Endothelial cell of umbilical vein (primary cell): ENCODE data around the gene NGRN. TPM values are rescaled to one million over a fixed set of nuclear protein-coding genes. Genes with fewer than 3 reads are reported as not detected.
A peak's percentile ranks its signal among the peaks of the same experiment; 100 is the strongest.
"Not testable (repeated sequence)": the region's sequence is repeated elsewhere in the genome, so short reads cannot be mapped to it uniquely, and the experiment has no call there.

ENCODE experiments used
- BruUV-seq: library from RNA; stranded (reverse); fragments of 400-500 nt; replicated peaks from 2 replicates; lab custom pipeline; 2021; lab: Mats Ljungman, UMichigan
- CTCF ChIA-PET: fragments of 300-600, 350-600 bp; sonication (Branson Sonifier 250); formaldehyde crosslinking; loops from one replicate; lab custom pipeline; 2021; ENCODE audit warnings: antibody characterized with exemption, inconsistent platforms; lab: Charles Lee
- POLR2A ChIA-PET: fragments of 300-600, 350-600 bp; sonication (Branson Sonifier 250); formaldehyde crosslinking; loops from one replicate; lab custom pipeline; 2021; ENCODE audit warnings: antibody characterized with exemption, inconsistent platforms; lab: Charles Lee
- DNase-seq: peaks from one replicate; pipeline ENCODE4 v3.0.0-alpha.2; 2011; ENCODE audit warnings: low read depth, low spot score
- FAIRE-seq: peaks from 2 replicates; lab custom pipeline; 2011; peaks lifted over from hg19 to GRCh38; lab: Jason Lieb, UNC
- H2AFZ ChIP-seq: 2 replicates; pipeline ENCODE4 v1.6.0; 2012; ENCODE audit warnings: low read depth, low read length, control low read depth, inconsistent platforms
- H3K27ac ChIP-seq: 2 replicates; pipeline ENCODE4 v1.5.1; 2011; ENCODE audit warnings: low read depth, mild to moderate bottlenecking, control low read depth, low read length, moderate library complexity; ENCODE audit not compliant: insufficient read depth
- H3K27me3 ChIP-seq, 2 experiments: 2 replicates each; pipeline versions ENCODE4 v1.6.0 to v1.6.1; 2011; ENCODE audit warnings: low read length in 2 of 2, mixed read lengths in 1 of 2; ENCODE audit not compliant: control insufficient read depth in 2 of 2, insufficient read depth in 2 of 2
- H3K36me3 ChIP-seq, 2 experiments: 2 replicates in 1 of 2; 3 replicates in 1 of 2; pipeline ENCODE4 v1.5.1; 2011; ENCODE audit warnings: low read length in 2 of 2, mild to moderate bottlenecking in 1 of 2, moderate library complexity in 1 of 2; ENCODE audit not compliant: control insufficient read depth in 2 of 2, insufficient read depth in 2 of 2; ENCODE audit errors: extremely low read depth in 1 of 2
- H3K4me1 ChIP-seq: 3 replicates; pipeline ENCODE4 v1.5.1; 2011; ENCODE audit warnings: mild to moderate bottlenecking, low read length; ENCODE audit not compliant: control insufficient read depth, insufficient read depth; ENCODE audit errors: extremely low read depth
- H3K4me2 ChIP-seq: 2 replicates; pipeline ENCODE4 v1.6.1; 2011; ENCODE audit warnings: low read length, control low read depth, mixed read lengths; ENCODE audit not compliant: insufficient read depth
- H3K4me3 ChIP-seq, 3 experiments: fragments of 200-600 bp in 1 of 3; sonication (generic), shearing (Covaris generic) in 1 of 3; replicated peaks in 1 of 3; 2 replicates each; pipeline ENCODE4 v1.5.1; 2011 to 2016; ENCODE audit warnings: control low read depth in 3 of 3, low read length in 3 of 3, mild to moderate bottlenecking in 2 of 3, inconsistent platforms in 1 of 3, low read depth in 1 of 3, moderate library complexity in 1 of 3; ENCODE audit not compliant: insufficient read depth in 1 of 3
- H3K79me2 ChIP-seq: 2 replicates; pipeline ENCODE4 v1.6.0; 2012; ENCODE audit warnings: low read length, inconsistent platforms; ENCODE audit not compliant: control insufficient read depth, insufficient read depth
- H3K9ac ChIP-seq: replicated peaks from 2 replicates; pipeline ENCODE3; 2011; ENCODE audit warnings: low read length, control low read depth; ENCODE audit not compliant: insufficient read depth; ENCODE audit errors: extremely low read depth
- H3K9me1 ChIP-seq: replicated peaks from 3 replicates; pipeline ENCODE4 v1.6.0; 2011; ENCODE audit warnings: mild to moderate bottlenecking, low read length; ENCODE audit not compliant: control insufficient read depth, insufficient read depth; ENCODE audit errors: extremely low read depth
- H3K9me3 ChIP-seq: replicated peaks from 2 replicates; pipeline ENCODE4 v1.5.1; 2012; ENCODE audit warnings: low read length, inconsistent platforms; ENCODE audit not compliant: control insufficient read depth, insufficient read depth
- H4K20me1 ChIP-seq: replicated peaks from 2 replicates; pipeline ENCODE3; 2011; ENCODE audit warnings: mild to moderate bottlenecking, low read length; ENCODE audit not compliant: control insufficient read depth, insufficient read depth; ENCODE audit errors: extremely low read depth
- EZH2 ChIP-seq: IDR thresholded peaks from 2 replicates; pipeline ENCODE4 v1.6.1; 2012; ENCODE audit warnings: borderline replicate concordance, low read depth, mild to moderate bottlenecking, moderate library complexity, low read length, inconsistent platforms; ENCODE audit not compliant: severe bottlenecking
- FOS ChIP-seq: IDR thresholded peaks from 2 replicates; pipeline ENCODE4 v1.6.1; 2011; ENCODE audit warnings: mild to moderate bottlenecking, low read length, moderate library complexity, borderline replicate concordance; ENCODE audit not compliant: insufficient read depth
- GATA2 ChIP-seq: IDR thresholded peaks from 2 replicates; pipeline ENCODE4 v1.7.0; 2011; ENCODE audit warnings: low read depth, mild to moderate bottlenecking, moderate library complexity, mixed read lengths, low read length; ENCODE audit not compliant: insufficient read length, insufficient read depth
- JUN ChIP-seq: IDR thresholded peaks from 2 replicates; pipeline ENCODE4 v1.6.1; 2011; ENCODE audit warnings: borderline replicate concordance, low read depth; ENCODE audit not compliant: insufficient read length, insufficient read depth
- MYC ChIP-seq: IDR thresholded peaks from one replicate; pipeline ENCODE4 v1.6.1; 2011; ENCODE audit warnings: mild to moderate bottlenecking, low read depth, low read length
- POLR2A ChIP-seq: IDR thresholded peaks from 2 replicates; pipeline ENCODE4 v1.6.1; 2012; ENCODE audit warnings: low read depth, mild to moderate bottlenecking, control low read depth, low read length
- POLR2AphosphoS5 ChIP-seq: IDR thresholded peaks from 2 replicates; pipeline ENCODE4 v1.6.1; 2012; ENCODE audit warnings: low read depth, mild to moderate bottlenecking, control low read depth, low read length, moderate library complexity; ENCODE audit not compliant: insufficient read depth
- dilution Hi-C: fragments of 300-500 bp; cut with MboI; formaldehyde crosslinking; loops from one replicate; pipeline ENCODE4 v1.15.0; 2019; ENCODE audit warnings: low sequenced_read_pairs; ENCODE audit not compliant: extremely low pct_ligation_motif_present
- intact Hi-C: fragments of 100-400 bp; cut with micrococcal nuclease; formaldehyde crosslinking; loops from one replicate; pipeline ENCODE4 v1.10.0; 2022
- polyA plus RNA-seq, 4 experiments: library from polyadenylated mRNA; depleted of rRNA in 3 of 4; stranded (reverse) in 3 of 4; unstranded in 1 of 4; fragments of >200 nt; gene quantifications; 2 replicates each; pipeline versions ENCODE4 v1.2.1 to v1.2.3, GENCODE V29; 2011 to 2012; ENCODE audit warnings: missing spikeins in 1 of 4
- total RNA-seq: library from RNA; stranded (reverse); gene quantifications from 2 replicates; pipeline ENCODE4 v1.2.3, GENCODE V29; 2021
- TF ChIP-seq, protein P1 (sequence below), 2 donors: IDR thresholded peaks; 1 replicate in 1 of 2; 2 replicates in 1 of 2; pipeline ENCODE4 v1.5.1; 2011; ENCODE audit warnings: low read length in 2 of 2, mild to moderate bottlenecking in 2 of 2, moderate library complexity in 2 of 2, control low read depth in 1 of 2, inconsistent platforms in 1 of 2, low read depth in 1 of 2; ENCODE audit not compliant: insufficient read depth in 1 of 2; ENCODE audit errors: extremely low read depth in 1 of 2
- TF ChIP-seq, protein P2 (sequence below): IDR thresholded peaks from 2 replicates; pipeline ENCODE4 v1.6.1; 2011; ENCODE audit not compliant: insufficient read depth, insufficient read length

Gene NGRN
- total and polyA plus RNA-seq, 2 donors (not counting 3 experiments of a cell fraction or from before 2014, with no cell fraction given): 28.9 to 56.5 TPM

DNA sequence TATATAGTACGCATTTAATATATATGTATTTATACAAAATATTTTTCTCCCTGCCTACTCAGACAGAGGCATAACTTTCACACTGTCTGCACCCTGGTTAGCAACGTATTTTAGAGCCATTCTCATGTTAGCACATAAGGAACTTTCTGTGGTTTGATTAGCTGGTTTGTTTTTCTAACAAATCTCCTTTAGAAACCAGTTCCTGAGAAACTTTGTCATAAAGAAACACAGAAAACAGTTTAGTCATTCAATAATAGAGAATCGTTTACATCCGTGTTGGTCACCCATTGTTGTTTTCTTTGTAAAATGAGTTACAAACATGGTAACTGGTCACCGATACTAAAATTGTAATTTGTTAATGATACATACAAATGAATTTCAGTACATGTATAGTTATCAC is 5.9 kb upstream of the NGRN start:
- Histone ChIP-seq H3K9me3 (no peaks in the 10 kb centered on the region), H3K27ac (peak overlapping the region; percentile 68), H2AFZ (no peak overlapping the region), H3K4me1 (peaks cover 42% of the 10 kb centered on the region), H3K9ac (peak overlapping the region; percentile 19), H3K27me3 (no peaks in the 10 kb centered on the region), H3K4me3 (no peak overlapping the region), H3K4me2 (peak overlapping the region; percentile 1), H3K79me2 (no peaks in the 10 kb centered on the region), H4K20me1 (no peaks in the 10 kb centered on the region), H3K36me3 (no peaks in the 10 kb centered on the region), H3K9me1 (no peaks in the 10 kb centered on the region)
- ChIA-PET CTCF (interaction anchor here (1.0 kb wide), 1 partner anchor 10 kb away, joined by 4 read pairs; the partner anchor contains the start of gene TTLL13), POLR2A (no interaction called here)
- dilution Hi-C loops: no loop called here
- DNase-seq (peak; percentile 79), FAIRE-seq (peak; percentile 93)
- TF ChIP-seq JUN (no peak), GATA2 (no peak), EZH2 (no peak), FOS (no peak), MYC (no peak), POLR2AphosphoS5 (no peak), POLR2A (no peak)
- TF ChIP-seq, protein P1, sequence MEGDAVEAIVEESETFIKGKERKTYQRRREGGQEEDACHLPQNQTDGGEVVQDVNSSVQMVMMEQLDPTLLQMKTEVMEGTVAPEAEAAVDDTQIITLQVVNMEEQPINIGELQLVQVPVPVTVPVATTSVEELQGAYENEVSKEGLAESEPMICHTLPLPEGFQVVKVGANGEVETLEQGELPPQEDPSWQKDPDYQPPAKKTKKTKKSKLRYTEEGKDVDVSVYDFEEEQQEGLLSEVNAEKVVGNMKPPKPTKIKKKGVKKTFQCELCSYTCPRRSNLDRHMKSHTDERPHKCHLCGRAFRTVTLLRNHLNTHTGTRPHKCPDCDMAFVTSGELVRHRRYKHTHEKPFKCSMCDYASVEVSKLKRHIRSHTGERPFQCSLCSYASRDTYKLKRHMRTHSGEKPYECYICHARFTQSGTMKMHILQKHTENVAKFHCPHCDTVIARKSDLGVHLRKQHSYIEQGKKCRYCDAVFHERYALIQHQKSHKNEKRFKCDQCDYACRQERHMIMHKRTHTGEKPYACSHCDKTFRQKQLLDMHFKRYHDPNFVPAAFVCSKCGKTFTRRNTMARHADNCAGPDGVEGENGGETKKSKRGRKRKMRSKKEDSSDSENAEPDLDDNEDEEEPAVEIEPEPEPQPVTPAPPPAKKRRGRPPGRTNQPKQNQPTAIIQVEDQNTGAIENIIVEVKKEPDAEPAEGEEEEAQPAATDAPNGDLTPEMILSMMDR (IDR thresholded peaks at IDR 0.05; ENCODE audit: extremely low read depth in 1 of 2, insufficient read depth in 1 of 2, low read depth in 1 of 2, low read length in 2 of 2): no peak
- TF ChIP-seq, protein P2, sequence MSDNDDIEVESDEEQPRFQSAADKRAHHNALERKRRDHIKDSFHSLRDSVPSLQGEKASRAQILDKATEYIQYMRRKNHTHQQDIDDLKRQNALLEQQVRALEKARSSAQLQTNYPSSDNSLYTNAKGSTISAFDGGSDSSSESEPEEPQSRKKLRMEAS: no peak
- intact Hi-C loops: no loop called here
- BruUV-seq: no TSS peak

DNA sequence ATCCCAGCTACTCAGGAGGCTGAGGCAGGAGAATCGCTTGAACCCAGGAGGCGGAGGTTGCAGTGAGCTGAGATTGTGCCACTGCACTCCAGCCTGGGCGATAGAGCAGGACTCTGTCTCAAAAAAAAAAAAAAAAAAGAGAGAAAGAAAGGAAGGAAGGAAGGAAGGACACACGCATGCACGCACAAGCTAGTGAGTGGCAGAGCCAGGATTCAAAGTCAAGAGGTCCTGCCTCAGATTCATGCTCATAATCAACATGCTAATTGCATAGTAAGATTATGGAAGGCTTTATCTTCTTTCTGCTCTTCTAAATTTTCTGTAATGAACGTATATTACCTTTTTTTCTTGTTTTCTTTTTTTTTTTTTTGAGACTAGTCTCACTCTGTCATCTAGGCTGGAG is 4.7 kb upstream of the NGRN start:
- H3K27me3 ChIP-seq, H3K4me3 ChIP-seq, H3K36me3 ChIP-seq, BruUV-seq, intact Hi-C loops, dilution Hi-C loops, H3K79me2 ChIP-seq, H4K20me1 ChIP-seq, H2AFZ ChIP-seq, H3K9me1 ChIP-seq, H3K9ac ChIP-seq, H3K9me3 ChIP-seq: not testable (repeated sequence)
- Histone ChIP-seq H3K4me1 (peaks cover 50% of the 10 kb centered on the region), H3K27ac (peak overlapping the region; percentile 68), H3K4me2 (peak overlapping the region; percentile 42)
- ChIA-PET POLR2A (interaction anchor here (1.5 kb wide), 1 partner anchor 11 kb away, joined by 6 read pairs; the partner anchor contains the start of gene TTLL13), CTCF (interaction anchor here (0.9 to 3.5 kb wide), 4 partner anchors 9 to 27 kb away, joined by 3 to 20 read pairs (median 4); partner anchors contain the start of genes CIB1, GDPGP1 and TTLL13)
- peak; percentile 90 for FAIRE-seq
- DNase-seq: peak; percentile 58
